Fibroblast of skin of right quadriceps (primary cell): ENCODE results near the gene CAV2.
"Not testable (repeated sequence)": the region's sequence is repeated elsewhere in the genome, so short reads cannot be mapped to it uniquely, and the experiment has no call there.

Experiments used
- DNase-seq: peaks from one replicate; pipeline ENCODE4 v3.0.0-alpha.2; 2013

CAV2 gene, protein sequence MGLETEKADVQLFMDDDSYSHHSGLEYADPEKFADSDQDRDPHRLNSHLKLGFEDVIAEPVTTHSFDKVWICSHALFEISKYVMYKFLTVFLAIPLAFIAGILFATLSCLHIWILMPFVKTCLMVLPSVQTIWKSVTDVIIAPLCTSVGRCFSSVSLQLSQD

DNA sequence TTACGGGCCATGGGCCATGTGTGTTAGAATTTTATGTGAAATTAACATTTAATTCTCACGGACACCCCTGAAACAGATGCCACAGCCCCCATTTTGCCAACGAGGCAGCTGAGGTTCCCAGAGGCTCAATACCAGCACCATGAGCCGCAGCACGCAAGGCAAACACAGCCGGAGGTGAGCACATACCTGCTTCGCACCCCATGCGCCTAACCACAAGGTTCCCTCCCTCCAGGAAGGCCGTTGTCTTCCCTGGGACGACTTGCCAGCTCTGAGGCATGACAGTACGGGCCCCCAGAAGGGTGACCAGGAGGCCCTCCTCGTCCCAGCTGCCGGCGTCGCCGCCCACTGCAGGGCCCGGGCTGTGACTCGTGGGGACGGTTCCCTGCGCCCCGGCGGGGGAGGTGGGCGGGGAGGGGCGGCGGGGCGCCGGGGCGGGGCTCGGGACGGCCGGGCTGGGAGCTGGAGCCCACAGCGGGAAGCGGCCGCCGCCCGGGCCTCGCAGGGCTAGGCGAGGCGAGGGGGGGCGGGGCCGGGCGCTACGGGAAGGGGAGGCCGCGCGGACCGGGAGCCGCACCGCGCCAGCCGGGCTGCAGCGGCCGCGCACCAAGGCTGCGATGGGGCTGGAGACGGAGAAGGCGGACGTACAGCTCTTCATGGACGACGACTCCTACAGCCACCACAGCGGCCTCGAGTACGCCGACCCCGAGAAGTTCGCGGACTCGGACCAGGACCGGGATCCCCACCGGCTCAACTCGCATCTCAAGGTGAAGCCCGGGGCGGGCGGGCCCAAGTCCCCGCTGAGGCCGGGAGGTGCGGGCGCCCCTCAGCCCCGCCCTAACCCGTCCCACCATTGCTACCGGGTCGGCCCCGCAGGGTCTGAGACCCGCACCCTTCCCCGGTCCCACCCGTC lies at the start of gene CAV2:
TSS of gene CAV2 (plus strand) at position 571 of the 910 bp plus-strand sequence. CDS start at position 615, 44 bp downstream.
- peak; percentile 76 for DNase-seq

GRCh38 chr7:116449950-116450349 lies 49.6 kb upstream of the CAV2 start:
- no peak for DNase-seq

- DNase-seq: no peak
These were observed 47.4 kb upstream of the CAV2 start for GRCh38 chr7:116451957-116452729.

- no peak for DNase-seq
These were observed 45.2 kb upstream of the CAV2 start for GRCh38 chr7:116454377-116454776.

DNA sequence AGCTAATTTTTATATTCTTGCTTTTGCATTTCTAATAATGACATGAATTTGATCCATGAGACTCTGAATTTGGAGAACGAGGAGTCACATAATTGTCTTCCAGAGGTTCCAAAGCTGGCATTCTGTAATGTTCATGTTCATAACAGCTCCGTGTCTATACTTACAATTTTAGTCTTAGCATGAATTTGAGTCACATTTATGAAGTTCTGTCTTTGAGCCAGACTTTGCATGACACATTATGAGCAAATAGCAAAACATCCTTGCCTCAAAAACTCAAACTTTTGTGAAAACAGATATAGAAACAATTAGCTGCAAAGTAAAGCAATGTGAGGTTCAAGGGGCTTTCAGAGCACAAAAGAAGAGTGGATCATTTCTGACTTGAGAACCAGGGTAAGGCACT lies 44.5 kb upstream of the CAV2 start:
- peak; percentile 81 for DNase-seq

DNA sequence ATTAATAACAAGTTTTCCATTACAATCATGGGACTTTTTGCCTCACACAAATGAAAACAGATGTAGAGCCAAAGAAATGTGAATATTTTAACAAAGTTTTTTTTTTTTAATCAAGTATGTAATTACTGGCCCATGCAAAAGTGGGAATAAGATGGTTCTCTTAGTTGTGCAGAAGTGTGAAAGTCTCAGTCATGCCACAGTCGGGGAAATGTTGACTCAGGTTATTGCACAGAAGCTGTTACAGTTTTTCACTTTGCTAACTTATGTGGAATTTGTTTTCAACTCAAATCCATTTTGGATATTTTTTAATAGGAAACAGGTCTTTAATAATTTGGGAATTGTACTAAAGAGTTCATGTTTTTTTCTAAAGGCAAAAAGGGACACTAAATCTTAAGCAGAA lies 44.0 kb upstream of the CAV2 start:
- peak; percentile 29 for DNase-seq

- no peak for DNase-seq
These were observed 38.0 kb upstream of the CAV2 start for GRCh38 chr7:116461500-116461899.

DNA sequence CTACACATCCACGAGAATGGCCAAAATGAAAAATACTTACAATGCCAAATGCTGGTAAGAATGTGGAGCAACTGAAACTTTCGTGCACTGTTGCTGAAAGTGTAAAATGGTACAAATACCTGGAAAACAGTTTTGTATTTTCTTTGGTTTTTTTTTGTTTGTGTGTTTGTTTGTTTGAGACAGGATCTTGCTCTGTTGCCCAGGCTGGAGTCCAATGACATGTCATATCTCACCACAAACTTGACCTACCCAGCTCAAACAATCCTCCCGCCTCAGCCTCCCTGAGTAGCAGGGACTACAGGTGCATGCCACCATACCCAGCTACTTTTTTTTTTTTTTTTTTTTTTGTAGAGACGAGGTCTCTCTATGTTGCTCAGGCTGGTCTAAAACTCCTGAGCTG lies 35.6 kb upstream of the CAV2 start:
- DNase-seq: no peak

GRCh38 chr7:116464375-116464774 lies 35.2 kb upstream of the CAV2 start:
- DNase-seq: no peak

GRCh38 chr7:116465125-116465524 lies 34.4 kb upstream of the CAV2 start:
- DNase-seq: no peak

DNA sequence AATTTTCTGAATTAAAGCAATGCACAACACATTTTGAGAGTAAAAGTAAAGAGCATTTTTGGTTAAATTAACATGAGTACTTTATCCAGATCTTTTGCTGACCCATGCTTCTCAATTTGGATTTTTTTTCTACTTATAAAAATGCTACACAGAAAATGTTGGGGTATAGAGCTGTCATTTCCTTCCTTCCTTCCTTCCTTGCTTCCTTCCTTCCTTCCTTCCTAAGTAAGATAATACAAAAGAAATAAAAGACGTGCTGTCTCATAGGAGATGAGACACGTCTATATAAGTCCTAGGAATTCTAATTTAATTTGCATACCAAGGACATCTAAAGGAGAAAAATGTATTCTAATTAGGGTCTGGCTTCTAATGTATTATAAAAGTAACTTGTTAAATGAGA lies 31.0 kb upstream of the CAV2 start:
- DNase-seq: no peak

- no peak for DNase-seq
These were observed 21.9 kb upstream of the CAV2 start for GRCh38 chr7:116477625-116478024.

- DNase-seq: no peak
These were observed 20.7 kb upstream of the CAV2 start for GRCh38 chr7:116478834-116479233.

GRCh38 chr7:116483271-116483942 lies 16.1 kb upstream of the CAV2 start:
- no peak for DNase-seq

DNA sequence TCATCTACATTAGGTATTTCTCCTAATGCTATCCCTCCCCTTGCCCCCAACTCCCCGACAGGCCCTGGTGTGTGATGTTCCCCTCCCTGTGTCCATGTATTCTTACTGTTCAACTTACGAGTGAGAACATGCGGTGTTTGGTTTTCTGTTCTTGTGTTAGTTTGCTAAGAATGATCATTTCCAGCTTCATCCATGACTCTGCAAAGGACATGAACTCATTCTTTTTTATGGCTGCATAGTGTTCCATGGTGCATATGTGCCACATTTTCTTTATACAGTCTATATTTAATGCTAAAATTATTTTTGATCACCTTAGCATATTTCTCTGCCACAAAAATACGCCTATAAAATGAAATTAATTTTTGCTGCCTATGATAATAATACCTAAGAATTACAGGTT lies 15.1 kb upstream of the CAV2 start:
- DNase-seq: not testable (repeated sequence)

DNA sequence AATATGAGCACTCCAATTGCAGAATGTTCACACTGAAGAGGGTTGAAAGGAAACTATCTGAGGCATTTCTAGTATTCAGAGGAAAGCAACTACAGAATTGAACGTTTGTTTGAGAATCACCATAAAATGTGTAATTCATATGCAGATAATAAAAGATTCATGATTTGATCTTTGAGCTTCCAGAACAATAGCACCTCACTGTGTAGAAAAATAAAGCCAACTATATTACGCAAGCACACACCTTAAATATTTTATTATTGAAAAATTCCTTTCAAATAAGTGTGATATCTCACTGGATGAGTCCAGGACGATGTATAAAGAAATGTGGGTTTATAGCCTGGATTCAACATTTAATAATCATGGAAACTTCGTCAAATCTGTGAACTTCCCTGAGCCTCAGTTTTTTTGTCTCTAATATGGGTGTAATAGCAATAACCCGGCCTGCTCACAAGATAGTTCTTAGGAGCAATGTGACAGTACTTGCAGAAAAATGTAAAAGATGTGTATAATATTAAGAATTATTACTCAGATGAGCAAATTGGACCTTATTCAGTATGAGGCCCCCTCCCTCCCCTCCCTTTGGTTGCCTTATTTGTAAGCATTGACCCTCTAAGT lies 11.5 kb upstream of the CAV2 start:
- no peak for DNase-seq

DNA sequence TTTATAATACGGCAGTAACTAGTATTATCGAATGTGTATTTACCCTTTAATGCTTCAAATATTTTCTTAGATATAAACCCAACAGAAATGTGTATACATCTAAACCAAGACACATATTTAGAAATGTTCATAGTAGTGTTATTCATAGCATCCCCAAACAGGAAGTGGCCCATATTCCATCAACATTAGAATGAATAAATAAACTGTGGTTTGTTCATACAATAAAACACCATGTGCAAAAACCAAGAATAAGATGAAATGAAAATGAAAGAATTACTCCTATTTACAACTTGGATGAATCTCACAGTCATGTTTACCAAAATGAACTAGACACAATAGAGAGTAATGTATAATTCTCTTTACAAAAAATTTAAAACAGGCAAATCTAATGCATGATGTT lies 9.2 kb upstream of the CAV2 start:
- DNase-seq: no peak

DNA sequence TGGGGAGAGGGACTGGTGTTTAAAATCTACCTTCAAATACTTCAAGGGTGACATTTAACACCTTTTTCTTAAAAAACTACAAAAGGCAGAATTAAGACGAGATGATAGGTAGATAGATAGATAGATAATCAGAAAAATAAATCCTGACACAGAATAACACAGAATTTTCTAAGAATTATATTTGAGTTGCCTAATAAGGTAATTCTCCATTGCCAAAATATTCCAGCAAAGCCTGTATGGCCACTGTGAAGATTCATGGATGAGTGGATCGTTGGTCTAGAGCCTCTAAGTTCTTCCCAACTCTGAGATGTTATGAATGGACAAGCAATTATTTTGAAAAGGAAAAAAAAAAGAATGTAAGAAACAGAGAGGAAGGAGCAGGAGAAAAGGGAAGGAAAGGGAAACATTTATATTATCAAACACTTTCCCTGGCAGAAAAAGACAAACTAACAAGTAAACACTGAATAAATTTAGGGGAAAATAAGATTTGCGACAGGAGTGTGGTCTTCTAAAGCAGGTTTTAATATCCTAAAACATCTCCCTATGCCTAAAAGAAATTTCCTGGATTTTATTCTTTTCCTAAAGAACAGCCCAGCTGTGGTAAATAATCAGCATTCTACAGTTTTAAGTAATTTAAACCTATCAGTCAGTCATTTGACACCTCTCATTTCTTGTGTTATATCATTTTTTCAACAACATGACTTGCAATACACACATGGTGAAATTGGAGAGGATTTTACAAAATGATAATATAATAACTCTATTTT lies 7.5 kb upstream of the CAV2 start:
- no peak for DNase-seq

- DNase-seq: no peak
These were observed 6.9 kb upstream of the CAV2 start for GRCh38 chr7:116492654-116493109.

- DNase-seq: no peak
These were observed 6.1 kb upstream of the CAV2 start for GRCh38 chr7:116493449-116493848.

GRCh38 chr7:116494472-116494871 lies 5.1 kb upstream of the CAV2 start:
- no peak for DNase-seq

GRCh38 chr7:116495736-116496135 lies 3.8 kb upstream of the CAV2 start:
- DNase-seq: peak; percentile 41
